Activated gamma-delta T cell treated with anti-CD3 and anti-CD28 coated beads, Interleukin-2, amount 50 U/mL, for 16 hours (primary cell): ENCODE results near the gene ITPR1.
"Not testable (repeated sequence)": the region's sequence is repeated elsewhere in the genome, so short reads cannot be mapped to it uniquely, and the experiment has no call there.

Experiments
- DNase-seq: peaks from one replicate; pipeline ENCODE4 v3.0.0-alpha.2; 2020; ENCODE audit warnings: low read depth

Gene ITPR1

DNA sequence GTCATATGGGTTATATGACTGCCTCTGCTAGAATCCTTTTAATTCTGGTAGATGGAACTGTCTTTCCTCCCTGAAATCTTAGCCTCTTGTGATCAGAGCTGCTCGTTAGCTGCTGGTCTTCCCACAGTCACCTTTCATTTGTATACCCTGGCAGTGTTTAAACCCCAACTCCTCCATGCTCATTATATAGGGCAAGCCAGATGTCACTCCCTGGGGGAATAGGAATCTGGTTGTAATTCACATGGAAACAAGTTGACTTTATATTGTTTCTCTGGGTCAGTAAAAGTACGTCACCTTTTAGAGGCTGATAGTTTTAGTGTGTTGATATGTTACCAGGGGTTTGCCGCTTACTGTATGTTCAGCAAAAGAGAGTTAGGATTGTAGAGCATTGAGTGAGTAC lies 103.5 kb downstream of the ITPR1 start:
- DNase-seq = no peak

DNA sequence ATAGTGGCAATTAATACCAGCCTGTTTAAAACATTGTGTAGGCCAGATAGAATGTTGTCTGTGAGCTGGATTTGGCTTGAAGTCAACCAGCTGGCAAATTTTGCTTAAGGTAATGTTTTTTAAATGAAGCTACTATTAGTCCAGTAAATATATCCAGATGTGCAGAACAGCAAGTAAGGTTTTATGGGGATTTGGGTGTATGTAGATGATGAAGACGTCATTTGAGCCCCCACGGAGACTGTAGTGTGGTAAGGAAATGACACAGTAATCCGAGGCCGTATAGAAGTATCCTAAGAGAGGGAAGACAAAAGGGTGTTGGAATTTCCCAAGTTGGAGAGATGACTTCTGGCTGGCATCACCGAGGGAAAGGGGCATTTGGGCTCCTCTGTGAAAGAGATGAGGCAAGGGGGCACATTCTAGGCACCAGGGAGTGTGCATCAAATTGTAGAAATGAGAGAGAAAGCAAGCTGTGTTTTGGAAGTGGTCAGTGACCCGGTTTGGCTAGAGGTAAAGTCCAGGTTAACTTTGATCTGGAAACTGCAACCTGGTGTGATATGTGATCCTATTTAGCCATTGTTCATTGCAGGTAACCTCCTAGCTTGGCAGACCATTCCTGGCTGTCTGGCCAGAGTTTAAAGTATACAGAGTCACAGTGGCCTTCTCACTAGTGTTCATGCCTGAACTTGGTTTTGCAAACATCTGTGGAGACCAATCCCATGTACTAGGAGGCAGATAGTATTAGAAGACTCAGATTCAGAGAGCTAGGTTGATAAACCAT lies 104.2 kb downstream of the ITPR1 start:
- DNase-seq = no peak

DNA sequence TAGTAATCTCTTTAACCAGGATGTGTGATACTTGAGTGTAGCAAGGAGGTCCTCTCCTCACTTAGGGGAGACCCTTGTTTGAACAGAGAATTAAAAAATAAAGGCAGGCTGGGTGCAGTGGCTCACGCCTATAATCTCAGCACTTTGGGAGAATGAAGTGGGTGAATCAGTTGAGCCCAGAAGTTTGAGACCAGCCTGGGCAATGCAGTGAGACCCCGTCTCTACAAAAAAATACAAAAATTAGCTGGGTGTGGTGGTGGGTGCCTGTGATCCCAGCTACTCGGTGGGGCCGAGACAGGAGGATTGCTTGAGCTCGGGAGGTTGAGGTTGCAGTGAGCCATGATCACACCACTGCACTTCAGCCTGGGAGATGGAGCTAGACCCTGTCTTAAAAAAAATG lies 105.1 kb downstream of the ITPR1 start:
- not testable (repeated sequence) for DNase-seq

DNA sequence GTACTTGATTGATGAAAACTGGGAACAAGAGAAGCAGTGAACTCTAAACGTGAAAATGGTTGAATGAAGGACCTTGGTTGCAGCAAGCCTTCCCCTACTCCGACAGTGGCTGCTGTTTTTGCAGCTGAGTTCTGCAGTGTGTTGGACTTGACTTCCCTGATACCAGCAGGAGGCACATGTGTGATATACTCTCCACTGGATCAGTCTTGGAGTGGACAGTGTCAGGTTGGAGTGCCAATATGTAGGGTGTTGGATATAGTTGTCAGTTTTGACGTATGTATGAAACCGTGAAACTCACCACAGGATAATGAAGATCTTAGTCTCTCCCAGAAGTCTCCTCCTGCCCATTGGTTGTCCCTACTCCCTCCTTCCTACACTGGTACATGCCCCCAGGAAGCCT lies 106.5 kb downstream of the ITPR1 start:
- DNase-seq = no peak

DNA sequence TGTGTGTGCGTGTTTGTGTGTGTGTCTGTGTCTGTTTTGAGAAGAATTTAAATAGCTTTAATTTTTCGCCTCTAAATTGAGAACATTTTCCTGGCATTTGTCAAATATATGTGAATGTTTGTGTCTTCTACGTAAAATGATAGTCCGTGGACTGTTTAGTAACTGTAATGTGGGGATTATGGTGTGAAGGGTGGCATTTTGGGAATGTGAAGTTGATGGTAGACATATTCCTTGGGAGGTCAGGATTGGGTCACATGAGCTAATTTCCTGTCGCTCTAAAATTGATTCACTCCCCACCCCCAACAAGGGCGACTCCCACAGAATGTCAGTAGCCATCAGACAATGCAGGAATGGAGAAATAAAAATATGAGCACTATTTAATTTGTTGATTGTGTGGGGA lies 107.3 kb downstream of the ITPR1 start:
- DNase-seq = no peak

DNA sequence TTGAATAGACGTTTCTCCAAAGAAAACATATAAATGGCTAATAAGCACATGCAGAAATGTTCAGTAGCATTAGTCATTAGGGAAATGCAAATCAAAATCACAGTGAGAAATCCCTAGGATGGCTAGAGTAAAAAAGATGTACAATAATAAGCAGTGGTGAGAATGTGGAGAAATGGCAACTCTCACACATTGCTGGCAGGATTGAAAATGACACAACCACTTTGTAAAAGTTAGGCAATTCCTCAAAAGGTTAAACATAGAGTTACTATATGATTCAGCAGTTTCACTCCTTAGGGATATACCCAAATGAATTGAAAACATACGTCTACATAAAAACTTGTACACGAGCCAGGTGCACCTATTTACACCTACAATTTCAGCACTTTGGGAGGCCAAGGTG lies 108.7 kb downstream of the ITPR1 start:
- DNase-seq = no peak

DNA sequence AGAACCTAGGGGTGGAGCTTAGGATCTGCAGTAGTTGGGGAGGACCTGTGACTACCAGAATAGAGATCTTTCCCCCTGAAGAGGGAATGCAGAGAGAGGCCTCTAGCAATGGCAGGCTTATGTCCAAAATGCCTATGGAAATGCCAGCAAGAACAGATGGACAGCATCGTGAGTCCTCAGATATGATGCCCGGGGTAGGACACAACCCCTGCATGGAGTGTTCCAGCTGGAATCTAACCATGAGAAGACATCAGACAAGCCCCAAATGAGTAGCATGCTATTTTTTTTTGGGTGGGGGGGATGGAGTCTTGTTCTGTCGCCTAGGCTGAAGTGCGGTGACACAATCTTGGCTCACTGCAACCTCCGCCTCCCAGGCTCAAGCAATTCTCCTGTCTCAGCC lies 111.5 kb downstream of the ITPR1 start:
- DNase-seq = no peak

DNA sequence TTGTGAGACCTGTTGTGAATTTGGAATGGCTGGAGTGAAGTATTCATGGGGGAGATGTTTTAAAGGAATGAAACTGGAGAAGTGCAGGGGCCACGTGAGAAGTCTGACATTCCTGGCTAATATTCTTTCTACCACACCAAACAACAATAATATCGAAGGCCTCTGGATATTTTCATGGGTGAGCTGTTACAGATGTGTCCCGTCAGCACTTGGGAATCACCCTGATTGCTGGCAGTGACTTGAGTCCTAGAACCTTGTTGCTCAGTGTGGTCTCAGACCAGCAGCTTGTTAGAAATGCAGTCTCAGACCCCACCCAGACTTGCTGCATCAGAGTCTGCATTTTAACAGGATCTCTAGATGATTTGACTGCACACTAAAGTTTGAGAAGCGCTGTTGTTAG lies 113.8 kb downstream of the ITPR1 start:
- no peak for DNase-seq

DNA sequence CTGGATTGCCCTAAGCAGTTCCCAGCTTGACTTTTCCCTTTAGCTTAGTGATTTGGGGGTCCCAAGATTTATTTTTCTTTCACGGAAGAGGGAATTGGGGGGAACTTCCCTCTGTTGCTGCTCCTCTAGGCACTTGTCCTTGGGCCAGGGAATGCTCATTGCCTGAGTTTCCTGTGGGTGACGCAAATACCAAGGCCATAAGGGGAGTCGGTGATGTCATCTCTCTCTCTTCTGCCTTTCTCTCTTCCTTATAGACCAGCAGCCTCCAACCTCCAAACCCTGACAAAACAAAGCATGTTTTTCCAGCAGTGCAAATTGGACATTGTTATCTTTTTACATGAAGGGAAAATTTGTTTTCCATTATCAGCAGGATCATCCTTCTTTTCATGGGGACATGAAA lies 120.2 kb downstream of the ITPR1 start:
- no peak for DNase-seq

DNA sequence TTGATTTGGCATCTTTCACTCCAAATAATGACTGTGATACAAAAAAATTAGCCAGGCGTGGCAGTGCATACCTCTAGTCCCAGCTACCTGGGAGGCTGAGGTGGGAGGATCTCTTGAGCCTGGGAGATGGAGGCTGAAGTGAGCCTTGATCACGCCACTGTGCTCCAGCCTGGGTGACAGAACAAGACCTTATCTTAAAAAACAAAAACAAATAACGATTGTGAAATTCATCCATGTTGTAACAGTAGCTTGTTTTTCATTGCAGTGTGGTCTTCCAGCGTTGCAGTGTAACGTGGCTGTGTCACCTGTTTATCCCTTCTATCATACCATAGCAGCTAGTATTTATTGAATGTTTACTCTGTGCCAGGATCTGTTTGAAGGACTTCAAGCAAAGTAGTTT lies 120.9 kb downstream of the ITPR1 start:
- no peak for DNase-seq

DNA sequence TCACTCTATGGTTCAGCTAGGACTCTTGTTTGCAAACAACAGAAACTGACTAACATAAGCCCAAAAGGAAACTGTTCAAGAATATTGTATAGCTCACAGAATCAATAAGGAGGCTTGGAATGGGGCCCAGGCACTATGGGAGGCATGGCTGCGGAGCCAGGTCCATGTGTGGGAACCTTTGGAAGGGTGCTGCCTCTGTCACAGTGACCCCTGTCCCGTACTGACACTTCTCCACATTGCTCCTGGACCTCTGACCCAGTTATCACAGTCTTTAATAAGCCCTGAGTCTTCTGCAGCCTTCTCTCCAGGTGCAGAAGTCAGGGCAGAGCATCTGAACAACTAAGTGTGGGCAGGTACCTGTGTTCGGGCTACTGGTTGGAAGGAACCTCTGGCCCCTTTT lies 121.8 kb downstream of the ITPR1 start:
- DNase-seq = no peak

DNA sequence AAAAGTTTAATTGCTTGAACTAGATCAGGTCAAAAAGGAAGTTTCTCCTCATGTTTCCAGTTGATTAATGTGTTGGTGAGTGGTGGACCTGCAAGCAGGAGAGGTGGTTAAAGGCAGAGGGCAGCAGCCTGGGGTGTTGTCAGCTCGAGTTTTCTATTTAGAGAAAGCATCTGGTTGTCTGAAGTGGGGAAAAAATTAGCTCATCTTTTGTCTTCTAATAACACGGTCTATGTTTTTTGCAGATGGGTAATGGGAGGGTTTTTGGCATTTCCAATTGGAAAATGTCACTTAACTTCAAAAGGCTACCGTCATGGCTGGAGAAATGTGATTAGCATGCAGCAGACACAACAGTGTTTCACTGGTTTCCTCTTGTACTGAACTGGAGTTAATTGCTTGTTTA lies 122.6 kb downstream of the ITPR1 start:
- no peak for DNase-seq

DNA sequence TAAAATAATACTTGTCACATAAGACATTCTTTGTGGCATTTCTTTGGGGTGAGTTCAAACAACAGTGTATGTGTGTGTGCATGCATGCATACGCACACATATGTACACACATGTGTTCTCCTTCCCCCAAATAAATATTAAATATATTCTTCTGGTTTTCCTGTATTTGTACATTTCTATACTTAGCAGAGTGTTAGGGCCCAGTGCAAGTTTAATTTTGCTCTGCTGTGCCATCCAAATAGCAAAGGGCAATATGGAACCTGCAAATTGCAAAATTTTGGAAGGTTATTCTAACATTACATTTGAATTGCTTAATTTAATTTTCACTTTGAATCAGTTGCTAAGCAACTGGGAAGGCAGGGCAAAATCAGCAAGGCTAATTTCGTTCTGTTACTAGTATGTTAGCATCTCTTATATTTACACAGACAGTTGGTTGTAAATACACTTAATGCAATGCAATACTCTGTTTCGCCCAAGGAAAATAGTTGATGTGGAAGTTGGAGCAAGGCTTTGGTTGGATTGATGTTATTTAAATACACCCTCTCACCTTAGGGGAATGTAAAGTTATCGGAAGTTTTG lies 130.4 kb downstream of the ITPR1 start:
- no peak for DNase-seq

DNA sequence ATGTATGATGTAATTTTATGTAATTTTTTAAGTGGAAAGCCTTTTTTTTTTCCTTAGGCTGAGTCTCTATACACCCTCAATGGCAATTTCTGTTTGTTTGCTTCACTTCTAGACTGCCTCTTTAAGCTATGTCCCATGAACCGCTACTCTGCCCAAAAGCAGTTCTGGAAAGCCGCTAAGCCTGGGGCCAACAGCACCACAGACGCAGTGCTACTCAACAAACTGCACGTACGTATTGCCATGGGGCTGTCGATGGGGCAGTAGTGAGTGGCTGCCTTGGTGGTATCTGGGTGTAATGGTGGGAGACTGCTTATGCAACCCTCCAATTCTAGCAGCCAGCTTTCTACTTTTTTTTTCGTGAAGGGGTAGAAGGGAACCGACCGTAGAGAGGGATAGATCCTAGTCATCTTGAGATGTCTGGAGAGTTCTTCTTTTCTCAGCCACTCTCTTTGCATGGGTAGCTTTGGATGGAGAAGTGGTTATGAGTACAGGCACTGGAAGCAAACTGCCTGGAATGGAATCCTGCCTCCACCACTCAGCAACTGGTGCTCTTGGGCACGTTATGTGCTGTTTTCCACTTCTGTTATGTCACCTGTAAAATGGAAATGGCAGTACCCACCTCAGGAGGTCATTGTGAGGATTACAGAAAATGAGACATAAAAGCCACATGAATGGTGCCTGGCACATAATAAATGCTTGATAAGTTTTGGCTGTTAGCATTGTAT lies 134.7 kb downstream of the ITPR1 start:
- DNase-seq = no peak

DNA sequence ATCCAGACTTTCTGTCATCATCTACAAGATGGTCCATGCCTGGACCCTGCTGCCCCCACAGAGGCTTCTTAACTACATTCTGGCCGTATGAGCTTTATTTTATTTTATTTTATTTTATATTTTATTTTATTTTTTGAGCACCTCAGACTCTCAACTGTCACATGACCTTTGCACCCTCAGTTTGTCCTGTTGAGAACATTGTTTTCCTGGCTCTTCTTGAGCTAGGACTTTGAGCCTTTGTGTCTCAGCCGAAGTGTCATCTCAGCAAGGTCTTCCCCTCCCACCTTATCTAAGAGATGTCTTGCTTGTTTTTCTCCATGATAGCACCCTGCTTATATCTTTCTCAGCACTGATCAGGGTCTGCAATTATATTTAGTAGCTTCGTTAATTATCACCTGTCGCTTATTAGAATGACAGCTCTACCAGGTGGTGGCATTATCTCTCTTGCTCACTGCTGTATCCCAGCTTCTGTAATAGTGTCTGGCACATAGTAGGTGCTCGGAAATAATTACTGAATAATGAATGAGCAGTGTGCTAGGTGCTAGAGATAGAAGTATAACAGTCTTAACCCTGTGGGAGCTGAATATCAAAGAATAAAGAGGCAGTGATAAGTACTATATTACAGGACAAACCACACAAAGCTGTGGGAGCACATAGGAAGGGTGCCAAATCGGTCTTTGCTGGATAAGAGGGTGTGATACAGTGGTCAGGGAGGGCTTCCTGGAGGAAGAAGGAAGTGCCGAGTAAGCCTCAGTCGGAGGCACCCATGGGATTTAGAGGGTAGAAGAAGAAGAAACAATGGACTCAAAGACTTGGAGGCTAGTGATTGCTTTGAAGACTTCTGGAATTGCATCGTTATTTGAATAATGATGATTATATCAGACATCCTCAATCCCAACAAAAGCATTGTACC lies 136.2 kb downstream of the ITPR1 start:
- no peak for DNase-seq

DNA sequence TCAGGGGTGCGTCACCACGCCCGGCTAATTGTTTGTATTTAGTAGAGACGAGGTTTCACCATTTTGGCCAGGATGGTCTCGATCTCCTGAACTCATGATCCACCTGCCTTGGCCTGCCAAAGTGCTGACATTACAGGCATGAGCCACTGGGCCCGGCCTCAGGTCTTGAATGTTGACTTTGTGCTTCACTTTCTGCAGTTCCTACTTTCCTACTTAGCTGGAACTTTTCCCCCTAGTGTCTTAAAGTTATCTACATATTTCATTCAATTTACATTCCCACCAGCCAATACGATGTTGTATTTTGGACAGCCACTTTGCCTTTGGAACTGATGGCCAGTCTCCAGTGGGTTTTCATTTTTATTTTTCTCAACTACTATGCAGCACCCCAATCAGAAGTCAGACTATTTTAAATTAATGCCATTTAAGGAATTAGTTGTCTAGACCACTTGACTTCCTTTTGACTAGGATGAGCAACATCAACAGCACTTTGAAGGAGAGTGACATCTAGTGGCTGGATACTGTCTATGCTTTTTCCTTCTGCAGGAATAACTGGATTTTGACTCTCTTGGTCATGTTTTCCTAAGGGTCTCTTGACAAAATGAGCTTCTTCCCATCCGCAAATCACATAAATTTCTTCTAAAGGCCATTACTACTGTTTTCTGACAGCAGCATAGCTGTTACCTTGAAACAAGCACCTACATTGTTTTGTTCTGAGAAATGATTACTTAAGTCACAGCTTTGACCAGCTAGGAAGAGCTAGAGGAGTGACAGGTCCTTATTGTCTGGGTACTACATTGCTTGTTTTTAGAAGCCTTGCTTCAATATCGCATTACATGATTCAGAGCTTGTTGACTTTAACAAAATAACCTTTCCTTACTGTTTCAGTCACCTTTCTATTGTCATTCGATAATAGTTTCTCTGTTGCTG lies 140.2 kb downstream of the ITPR1 start:
- DNase-seq = no peak

DNA sequence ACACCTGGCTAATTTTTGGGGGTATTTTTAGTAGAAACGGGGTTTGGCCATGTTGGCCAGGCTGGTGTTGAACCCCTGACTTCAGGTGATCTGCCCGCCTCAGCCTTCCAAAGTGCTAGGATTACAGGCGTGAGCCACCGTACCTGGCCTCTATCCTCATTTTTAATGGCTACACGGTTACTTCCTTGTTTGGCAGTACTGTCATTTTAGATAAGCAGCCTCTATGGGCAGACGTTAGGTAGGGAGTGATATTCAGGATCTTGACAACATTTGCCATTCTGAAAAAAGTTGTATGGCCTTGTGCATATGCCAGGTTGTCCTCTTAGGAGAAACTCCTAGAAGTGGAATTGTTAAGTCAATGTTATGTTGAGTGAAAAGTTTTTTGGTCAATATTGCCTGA lies 141.7 kb downstream of the ITPR1 start:
- no peak for DNase-seq

DNA sequence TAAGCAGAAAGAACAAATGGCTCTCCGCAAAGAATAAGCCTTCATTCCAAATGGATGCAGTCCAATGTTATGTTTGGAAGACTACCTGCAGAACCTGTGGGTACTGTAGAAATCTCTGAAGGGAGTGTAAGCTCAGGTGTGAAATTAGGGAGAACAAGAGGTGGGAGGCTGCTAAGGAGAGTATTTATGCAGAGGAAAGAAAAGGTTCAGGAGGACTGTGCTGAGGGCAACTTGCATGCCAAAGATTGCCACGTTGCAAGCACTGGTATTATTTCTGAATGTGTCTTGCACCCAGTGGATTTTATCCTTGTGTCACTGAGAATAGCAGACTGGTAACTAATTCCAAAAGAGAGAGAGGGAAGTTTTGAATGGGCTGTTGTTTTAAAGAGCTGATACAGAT lies 144.1 kb downstream of the ITPR1 start:
- DNase-seq = no peak

DNA sequence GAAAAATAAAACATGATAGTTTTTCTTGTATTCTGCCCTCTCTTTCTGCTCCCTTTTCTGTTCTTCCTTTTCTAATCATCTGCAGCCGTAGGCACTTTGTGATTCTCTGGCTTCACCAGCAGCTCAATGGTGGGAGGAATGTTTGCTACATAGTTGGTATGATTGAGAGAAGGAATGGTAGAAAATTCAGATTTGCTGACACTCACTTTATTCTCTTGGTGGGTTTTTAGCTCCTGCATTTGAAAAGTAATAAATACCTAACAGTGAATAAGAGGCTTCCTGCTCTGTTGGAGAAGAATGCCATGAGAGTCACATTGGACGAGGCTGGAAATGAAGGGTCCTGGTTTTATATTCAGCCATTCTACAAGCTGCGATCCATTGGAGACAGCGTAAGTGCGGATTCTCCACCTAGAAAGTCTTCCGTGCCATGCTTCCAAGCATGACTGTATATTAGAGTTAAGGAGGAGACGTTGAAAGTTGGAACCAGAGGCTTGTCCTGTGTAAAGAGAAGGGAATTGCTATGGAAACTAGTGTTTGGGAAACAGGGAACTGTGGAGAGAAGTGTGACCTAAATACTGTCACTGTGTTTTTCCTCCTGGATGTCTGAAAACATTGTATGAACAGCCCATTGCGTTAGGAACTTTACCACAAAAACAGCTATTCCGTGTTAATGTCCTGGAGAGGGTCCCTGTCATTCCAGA lies 148.9 kb downstream of the ITPR1 start:
- DNase-seq = no peak

DNA sequence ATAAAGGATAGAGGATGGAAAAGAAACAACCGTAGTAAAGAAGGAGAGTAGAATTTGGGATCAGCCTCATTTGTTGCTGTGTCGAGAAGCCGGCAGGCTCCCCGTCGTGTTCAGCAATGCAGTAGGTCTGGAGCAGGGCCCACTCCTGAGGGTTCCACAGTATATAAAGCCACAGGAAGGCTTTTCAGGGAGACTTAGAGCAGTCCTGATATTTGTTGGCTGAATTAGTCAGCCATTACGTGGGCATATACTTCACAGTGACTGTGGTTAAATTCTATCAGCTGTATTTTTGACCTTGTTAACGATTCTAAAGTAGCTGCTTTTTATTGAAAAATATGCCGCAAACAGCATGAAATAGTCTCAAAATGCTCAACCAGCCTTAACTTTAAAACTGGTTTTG lies 149.5 kb downstream of the ITPR1 start:
- no peak for DNase-seq
